Trophoblast cell (in vitro differentiated cells and primary cell): Measurements from ENCODE around the gene EPHA6.
A peak's percentile ranks its signal among the peaks of the same experiment; 100 is the strongest.

Experiments
- DNase-seq, 2 donors: peaks; one replicate each; pipeline ENCODE4 v3.0.0-alpha.2; 2016
- H2AFZ ChIP-seq: 2 replicates; pipeline ENCODE4 v1.6.1; 2013; ENCODE audit warnings: low read length, moderate library complexity, mild to moderate bottlenecking; ENCODE audit not compliant: insufficient read depth, poor library complexity
- H2AK5ac ChIP-seq: 2 replicates; pipeline ENCODE4 v1.6.1; 2013; ENCODE audit warnings: mild to moderate bottlenecking, low read length
- H2BK120ac ChIP-seq: 2 replicates; pipeline ENCODE4 v1.6.1; 2013; ENCODE audit warnings: low read length, mild to moderate bottlenecking, moderate library complexity; ENCODE audit not compliant: insufficient read depth, poor library complexity
- H2BK12ac ChIP-seq: 2 replicates; pipeline ENCODE4 v1.6.1; 2013; ENCODE audit warnings: mild to moderate bottlenecking, low read length, moderate library complexity
- H2BK5ac ChIP-seq: 2 replicates; pipeline ENCODE4 v1.6.1; 2013; ENCODE audit warnings: low read length, low read depth, moderate library complexity, mild to moderate bottlenecking; ENCODE audit not compliant: poor library complexity
- H3K14ac ChIP-seq: 2 replicates; pipeline ENCODE4 v1.6.1; 2013; ENCODE audit warnings: mild to moderate bottlenecking, low read length
- H3K18ac ChIP-seq: 2 replicates; pipeline ENCODE4 v1.6.1; 2013; ENCODE audit warnings: mild to moderate bottlenecking, low read length
- H3K23ac ChIP-seq: 2 replicates; pipeline ENCODE4 v1.6.1; 2013; ENCODE audit warnings: low read length
- H3K27ac ChIP-seq: 2 replicates; pipeline ENCODE4 v1.5.1; 2013; ENCODE audit warnings: low read depth, mild to moderate bottlenecking, inconsistent platforms, low read length, moderate library complexity
- H3K27me3 ChIP-seq: 2 replicates; pipeline ENCODE4 v1.6.1; 2013; ENCODE audit warnings: inconsistent platforms, mild to moderate bottlenecking, low read length, moderate library complexity; ENCODE audit not compliant: insufficient read depth
- H3K36me3 ChIP-seq, 2 experiments: 1 replicate in 1 of 2; 2 replicates in 1 of 2; pipeline ENCODE4 v1.6.1; 2013; ENCODE audit warnings: low read length in 2 of 2, mild to moderate bottlenecking in 2 of 2, moderate library complexity in 1 of 2; ENCODE audit not compliant: insufficient read depth in 2 of 2, control insufficient read depth in 1 of 2
- H3K4ac ChIP-seq: 2 replicates; pipeline ENCODE4 v1.6.1; 2013; ENCODE audit warnings: low read depth, mild to moderate bottlenecking, low read length, moderate library complexity
- H3K4me1 ChIP-seq, 2 experiments: 1 replicate in 1 of 2; 2 replicates in 1 of 2; pipeline ENCODE4 v1.6.1; 2013; ENCODE audit warnings: low read length in 2 of 2, mild to moderate bottlenecking in 2 of 2, moderate library complexity in 1 of 2; ENCODE audit not compliant: insufficient read depth in 2 of 2, control insufficient read depth in 1 of 2
- H3K4me2 ChIP-seq: 2 replicates; pipeline ENCODE4 v1.6.1; 2013; ENCODE audit warnings: inconsistent platforms, mild to moderate bottlenecking, low read length, moderate library complexity
- H3K4me3 ChIP-seq: 2 replicates; pipeline ENCODE4 v1.5.1; 2013; ENCODE audit warnings: mild to moderate bottlenecking, low read depth, low read length, inconsistent platforms
- H3K79me1 ChIP-seq: one replicate; pipeline ENCODE4 v1.6.1; 2013; ENCODE audit warnings: low read length
- H3K79me2 ChIP-seq: 2 replicates; pipeline ENCODE4 v1.6.1; 2013; ENCODE audit warnings: low read length, mild to moderate bottlenecking; ENCODE audit not compliant: control insufficient read depth, insufficient read depth, poor library complexity
- H3K9ac ChIP-seq: 2 replicates; pipeline ENCODE4 v1.6.1; 2013; ENCODE audit warnings: mild to moderate bottlenecking, low read length
- H3K9me3 ChIP-seq: 2 replicates; pipeline ENCODE4 v1.6.1; 2013; ENCODE audit warnings: low read depth, mild to moderate bottlenecking, control low read depth, inconsistent platforms, low read length; ENCODE audit not compliant: insufficient read depth
- H4K12ac ChIP-seq: 2 replicates; pipeline ENCODE4 v1.6.1; 2013; ENCODE audit warnings: low read depth, mild to moderate bottlenecking, low read length, moderate library complexity
- H4K8ac ChIP-seq: 2 replicates; pipeline ENCODE4 v1.6.1; 2013; ENCODE audit warnings: low read depth, mild to moderate bottlenecking, low read length, moderate library complexity
- H4K91ac ChIP-seq: one replicate; pipeline ENCODE4 v1.6.1; 2013; ENCODE audit warnings: low read depth, mild to moderate bottlenecking, low read length, moderate library complexity
- WGBS: extraction: QIAGEN DNeasy Blood & Tissue Kit; methylation state at CpG from one replicate; pipeline ENCODE4 v1.1.7; 2013; ENCODE audit warnings: missing lambda C conversion rate; ENCODE audit not compliant: insufficient read length, insufficient coverage; ENCODE audit errors: extremely low coverage; 5-methylcytosine and 5-hydroxymethylcytosine counted together

EPHA6 gene

GRCh38 chr3:97793420-97794019 lies 979.1 kb downstream of the EPHA6 start:
- H4K91ac ChIP-seq: no peak overlapping the region
- DNase-seq: peak; percentile 1 to 76
- no peaks in the 10 kb centered on the region for H3K27me3 ChIP-seq
- H2AK5ac ChIP-seq: no peak overlapping the region
- no peak overlapping the region for H2AFZ ChIP-seq
- no peak overlapping the region for H2BK120ac ChIP-seq
- no peaks in the 10 kb centered on the region for H3K36me3 ChIP-seq
- no peaks in the 10 kb centered on the region for H3K79me1 ChIP-seq
- H3K9ac ChIP-seq: no peak overlapping the region
- no peak overlapping the region for H3K14ac ChIP-seq
- no peak overlapping the region for H3K4me2 ChIP-seq
- no peaks in the 10 kb centered on the region for H3K79me2 ChIP-seq
- no peak overlapping the region for H4K12ac ChIP-seq
- H2BK12ac ChIP-seq: no peak overlapping the region
- H2BK5ac ChIP-seq: no peak overlapping the region
- H3K27ac ChIP-seq: no peak overlapping the region
- no peaks in the 10 kb centered on the region for H3K9me3 ChIP-seq
- H3K4me3 ChIP-seq: no peak overlapping the region
- no peaks in the 10 kb centered on the region for H3K4me1 ChIP-seq
- H3K18ac ChIP-seq: no peak overlapping the region
- no peak overlapping the region for H4K8ac ChIP-seq
- no peak overlapping the region for H3K4ac ChIP-seq
- H3K23ac ChIP-seq: no peak overlapping the region

DNA sequence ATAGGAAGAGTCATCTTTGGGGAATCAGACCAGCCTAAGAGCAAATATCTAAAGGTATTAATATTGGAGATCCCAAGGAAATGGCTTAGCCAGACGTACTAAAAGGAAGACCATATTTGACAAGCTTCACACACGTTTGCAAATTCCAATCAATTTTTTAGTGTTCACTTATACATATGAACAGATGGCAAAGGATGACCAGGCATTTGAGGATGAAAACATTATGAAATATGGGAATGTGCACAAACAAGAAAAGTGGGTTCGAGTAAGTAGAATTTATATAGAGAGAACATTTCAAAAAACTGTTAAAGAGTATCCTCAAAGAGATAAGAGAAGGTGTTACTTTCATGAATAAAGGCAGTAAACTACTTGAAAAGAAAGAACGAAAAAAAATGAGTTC lies 981.6 kb downstream of the EPHA6 start:
- Histone ChIP-seq H2BK5ac (no peak overlapping the region), H3K18ac (no peak overlapping the region), H4K12ac (no peak overlapping the region), H3K14ac (no peak overlapping the region), H4K8ac (no peak overlapping the region), H3K9ac (no peak overlapping the region), H3K79me2 (no peaks in the 10 kb centered on the region), H3K4me2 (no peak overlapping the region), H3K27me3 (no peaks in the 10 kb centered on the region), H4K91ac (no peak overlapping the region), H3K9me3 (no peaks in the 10 kb centered on the region), H2AK5ac (no peak overlapping the region), H3K36me3 (no peaks in the 10 kb centered on the region), H3K4me1 (no peaks in the 10 kb centered on the region), H3K4ac (no peak overlapping the region), H2BK12ac (no peak overlapping the region), H3K27ac (no peak overlapping the region), H3K4me3 (no peak overlapping the region), H3K79me1 (no peaks in the 10 kb centered on the region), H2BK120ac (no peak overlapping the region), H2AFZ (no peak overlapping the region), H3K23ac (no peak overlapping the region)
- DNase-seq: peak; percentile 33 to 93
- whole genome bisulfite sequencing: 100% methylated on average over 1 of the region's 4 CpGs
